Measurements from ENCODE around the gene EXOC4. TPM values are rescaled to one million over a fixed set of nuclear protein-coding genes. Genes with fewer than 3 reads are reported as not detected.

EXOC4 gene
- total RNA-seq, 1 experiment from 2014 or later: 66.2 TPM

DNA sequence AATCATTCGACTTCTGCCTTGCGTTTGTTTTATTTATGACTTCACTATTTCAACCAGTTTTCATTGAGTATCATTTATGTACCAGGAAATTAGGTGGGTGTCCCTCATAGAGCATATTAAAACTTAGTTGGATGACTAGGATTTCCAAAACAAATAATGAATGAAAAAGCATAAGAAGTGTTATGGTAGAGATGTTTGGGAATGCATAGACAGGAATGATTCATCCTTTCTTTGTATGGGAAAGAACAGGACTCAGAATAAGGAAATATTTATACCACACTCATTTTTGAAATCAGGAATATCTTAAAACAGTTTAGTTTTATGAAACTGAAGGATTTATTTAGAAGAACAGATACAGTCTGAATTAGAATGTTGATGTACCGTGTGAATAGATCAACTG lies 315.7 kb downstream of the EXOC4 start:
- TF ChIP-seq, protein P1, sequence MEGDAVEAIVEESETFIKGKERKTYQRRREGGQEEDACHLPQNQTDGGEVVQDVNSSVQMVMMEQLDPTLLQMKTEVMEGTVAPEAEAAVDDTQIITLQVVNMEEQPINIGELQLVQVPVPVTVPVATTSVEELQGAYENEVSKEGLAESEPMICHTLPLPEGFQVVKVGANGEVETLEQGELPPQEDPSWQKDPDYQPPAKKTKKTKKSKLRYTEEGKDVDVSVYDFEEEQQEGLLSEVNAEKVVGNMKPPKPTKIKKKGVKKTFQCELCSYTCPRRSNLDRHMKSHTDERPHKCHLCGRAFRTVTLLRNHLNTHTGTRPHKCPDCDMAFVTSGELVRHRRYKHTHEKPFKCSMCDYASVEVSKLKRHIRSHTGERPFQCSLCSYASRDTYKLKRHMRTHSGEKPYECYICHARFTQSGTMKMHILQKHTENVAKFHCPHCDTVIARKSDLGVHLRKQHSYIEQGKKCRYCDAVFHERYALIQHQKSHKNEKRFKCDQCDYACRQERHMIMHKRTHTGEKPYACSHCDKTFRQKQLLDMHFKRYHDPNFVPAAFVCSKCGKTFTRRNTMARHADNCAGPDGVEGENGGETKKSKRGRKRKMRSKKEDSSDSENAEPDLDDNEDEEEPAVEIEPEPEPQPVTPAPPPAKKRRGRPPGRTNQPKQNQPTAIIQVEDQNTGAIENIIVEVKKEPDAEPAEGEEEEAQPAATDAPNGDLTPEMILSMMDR (IDR thresholded peaks at IDR 0.05; ENCODE audit: insufficient read depth in 1 of 2, low read depth in 1 of 2, low read length in 1 of 2, severe bottlenecking in 1 of 2, unreplicated experiment in 1 of 2): no peak
- Histone ChIP-seq H3K4me3 (ENCODE audit: low read depth, low read length) (no peak overlapping the region), H3K4me1 (no peaks in the 10 kb centered on the region), H3K36me3 (ENCODE audit: control insufficient read depth, insufficient read depth, low read length) (no peaks in the 10 kb centered on the region), H3K9me3 (no peaks in the 10 kb centered on the region), H3K27me3 (replicated peaks; ENCODE audit: control insufficient read depth, insufficient read depth, low read length) (no peaks in the 10 kb centered on the region)
- BruUV-seq (replicated peaks): no TSS peak
- ChIA-PET POLR2A (no interaction called here), CTCF (no interaction called here)
- no peak for DNase-seq
- peaks cover 6% of the 10 kb centered on the region for H3K4me1 Mint-ChIP-seq (ENCODE audit: low read depth, unreplicated experiment)
- no peaks in the 10 kb centered on the region for H3K36me3 Mint-ChIP-seq (ENCODE audit: insufficient read depth, unreplicated experiment)
- H3K27me3 Mint-ChIP-seq (ENCODE audit: insufficient read depth, unreplicated experiment): no peaks in the 10 kb centered on the region
- H3K9me3 Mint-ChIP-seq (ENCODE audit: unreplicated experiment): no peaks in the 10 kb centered on the region
- no peak overlapping the region for H3K4me3 Mint-ChIP-seq (ENCODE audit: unreplicated experiment)
- H3K27ac Mint-ChIP-seq (ENCODE audit: unreplicated experiment): no peak overlapping the region
- intact Hi-C loops (cut with micrococcal nuclease; ENCODE audit: unreplicated experiment): no loop called here

DNA sequence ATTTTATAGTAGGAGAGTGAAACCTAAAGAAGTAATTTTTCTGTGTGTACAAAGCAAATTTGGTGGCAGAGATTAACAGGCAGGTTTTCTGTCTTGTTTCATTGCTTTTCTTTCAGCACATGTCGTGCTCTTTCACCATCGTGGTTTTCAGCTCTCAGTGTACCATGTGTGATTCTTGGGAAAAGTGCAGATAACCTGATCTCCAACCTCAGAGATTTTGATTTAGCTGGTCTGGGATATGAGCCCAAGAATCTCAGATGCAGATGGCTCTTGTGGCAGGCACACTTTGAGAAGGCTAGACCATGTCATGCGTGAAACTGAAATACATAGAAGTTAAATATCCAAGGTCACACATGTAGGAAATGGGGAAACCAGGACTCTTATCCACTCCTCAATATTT lies 317.4 kb downstream of the EXOC4 start:
- no peak for DNase-seq
- ChIA-PET POLR2A (no interaction called here), CTCF (no interaction called here)
- TF ChIP-seq, protein P1 (IDR thresholded peaks at IDR 0.05; ENCODE audit: insufficient read depth in 1 of 2, low read depth in 1 of 2, low read length in 1 of 2, severe bottlenecking in 1 of 2, unreplicated experiment in 1 of 2): no peak
- H3K4me3 Mint-ChIP-seq (ENCODE audit: unreplicated experiment): no peak overlapping the region
- H3K9me3 ChIP-seq: no peaks in the 10 kb centered on the region
- no peaks in the 10 kb centered on the region for H3K27me3 Mint-ChIP-seq (ENCODE audit: insufficient read depth, unreplicated experiment)
- H3K36me3 Mint-ChIP-seq (ENCODE audit: insufficient read depth, unreplicated experiment): no peaks in the 10 kb centered on the region
- intact Hi-C loops (cut with micrococcal nuclease; ENCODE audit: unreplicated experiment): no loop called here
- H3K4me3 ChIP-seq (ENCODE audit: low read depth, low read length): no peak overlapping the region
- no peaks in the 10 kb centered on the region for H3K4me1 ChIP-seq
- peaks cover 6% of the 10 kb centered on the region for H3K4me1 Mint-ChIP-seq (ENCODE audit: low read depth, unreplicated experiment)
- no peaks in the 10 kb centered on the region for H3K9me3 Mint-ChIP-seq (ENCODE audit: unreplicated experiment)
- H3K27ac Mint-ChIP-seq (ENCODE audit: unreplicated experiment): no peak overlapping the region
- H3K36me3 ChIP-seq (ENCODE audit: control insufficient read depth, insufficient read depth, low read length): no peaks in the 10 kb centered on the region
- no TSS peak for BruUV-seq (replicated peaks)
- no peaks in the 10 kb centered on the region for H3K27me3 ChIP-seq (replicated peaks; ENCODE audit: control insufficient read depth, insufficient read depth, low read length)

DNA sequence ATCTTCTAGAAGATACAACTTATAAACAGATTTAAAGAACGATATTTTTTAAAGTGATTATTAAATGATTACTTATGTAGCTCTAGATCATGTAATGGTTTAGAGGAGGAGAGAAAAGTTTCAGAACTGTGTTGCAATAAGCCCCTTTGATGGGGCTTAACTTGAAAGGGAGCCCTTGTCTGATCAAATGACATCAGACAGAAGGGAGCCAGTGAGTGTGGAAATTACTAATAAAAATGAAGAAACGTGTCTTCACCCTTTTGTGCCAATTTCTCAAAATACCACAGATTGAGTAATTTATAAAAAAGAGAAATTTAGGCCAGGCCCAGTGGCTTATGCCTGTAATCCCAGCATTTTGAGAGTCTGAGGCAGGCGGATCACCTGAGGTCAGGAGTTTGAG lies 318.2 kb downstream of the EXOC4 start:
- BruUV-seq (replicated peaks): no TSS peak
- ChIA-PET POLR2A (no interaction called here), CTCF (no interaction called here)
- H3K4me3 ChIP-seq (ENCODE audit: low read depth, low read length): no peak overlapping the region
- Mint-ChIP-seq H3K36me3 (ENCODE audit: insufficient read depth, unreplicated experiment) (no peaks in the 10 kb centered on the region), H3K27me3 (ENCODE audit: insufficient read depth, unreplicated experiment) (no peaks in the 10 kb centered on the region), H3K27ac (ENCODE audit: unreplicated experiment) (no peak overlapping the region), H3K4me3 (ENCODE audit: unreplicated experiment) (no peak overlapping the region), H3K4me1 (ENCODE audit: low read depth, unreplicated experiment) (peaks cover 6% of the 10 kb centered on the region), H3K9me3 (ENCODE audit: unreplicated experiment) (no peaks in the 10 kb centered on the region)
- no peaks in the 10 kb centered on the region for H3K36me3 ChIP-seq (ENCODE audit: control insufficient read depth, insufficient read depth, low read length)
- no peaks in the 10 kb centered on the region for H3K27me3 ChIP-seq (replicated peaks; ENCODE audit: control insufficient read depth, insufficient read depth, low read length)
- no peaks in the 10 kb centered on the region for H3K9me3 ChIP-seq
- TF ChIP-seq, protein P1 (IDR thresholded peaks at IDR 0.05; ENCODE audit: insufficient read depth in 1 of 2, low read depth in 1 of 2, low read length in 1 of 2, severe bottlenecking in 1 of 2, unreplicated experiment in 1 of 2): no peak
- no peaks in the 10 kb centered on the region for H3K4me1 ChIP-seq
- no peak for DNase-seq
- intact Hi-C loops (cut with micrococcal nuclease; ENCODE audit: unreplicated experiment): no loop called here
